SU-DHL-6 (cell line): Measurements from ENCODE around the gene TMEM106C.

Experiments used
- CTCF ChIP-seq: fragments of 200-600 bp; sonication (generic); IDR thresholded peaks from one replicate; pipeline ENCODE4 v1.5.1; 2017; ENCODE audit warnings: antibody characterized with exemption, mild to moderate bottlenecking, low read length, moderate library complexity; ENCODE audit not compliant: insufficient read depth, poor library complexity, severe bottlenecking
- EZH2phosphoT487 ChIP-seq: fragments of 200-600 bp; sonication (generic), shearing (Covaris generic); conservative IDR thresholded peaks from 2 replicates; pipeline ENCODE4 v1.6.1; 2018; ENCODE audit warnings: mild to moderate bottlenecking, antibody characterized with exemption, low read length, moderate library complexity, mixed read lengths

- no peak for TF ChIP-seq CTCF
- TF ChIP-seq EZH2phosphoT487, result no peak
These were observed 18.6 kb upstream of the TMEM106C start for GRCh38 chr12:47944685-47945340.
